HG02610 (cell line): ENCODE measurements around the gene ANAPC13.

ENCODE experiments used
- ATAC-seq: cut with Tn5 transposase; IDR thresholded peaks from one replicate; pipeline ENCODE4 v1.9.1; 2021; ENCODE audit warnings: mild to moderate bottlenecking, moderate library complexity; ENCODE audit not compliant: unreplicated experiment

ANAPC13 gene

GRCh38 chr3:134483195-134483900, 2.4 kb downstream of the ANAPC13 start:
- no peak for ATAC-seq

GRCh38 chr3:134482622-134483021, 3.2 kb downstream of the ANAPC13 start:
- ATAC-seq: no peak

- ATAC-seq: no peak
Measured at GRCh38 chr3:134481166-134481565, 4.6 kb downstream of the ANAPC13 start.

GRCh38 chr3:134480546-134480945, 5.2 kb downstream of the ANAPC13 start:
- no peak for ATAC-seq

- no peak for ATAC-seq
Measured at GRCh38 chr3:134477938-134478337, 7.8 kb downstream of the ANAPC13 start.

- ATAC-seq: no peak
Measured at GRCh38 chr3:134477002-134477401, 8.8 kb downstream of the ANAPC13 start.

GRCh38 chr3:134476306-134476705, 9.5 kb downstream of the ANAPC13 start:
- ATAC-seq: no peak

GRCh38 chr3:134474956-134475355, 10.8 kb downstream of the ANAPC13 start:
- no peak for ATAC-seq

GRCh38 chr3:134473868-134474546, 11.8 kb downstream of the ANAPC13 start:
- ATAC-seq: no peak

GRCh38 chr3:134472831-134473230, 13.0 kb downstream of the ANAPC13 start:
- ATAC-seq: no peak

- no peak for ATAC-seq
Measured at GRCh38 chr3:134471521-134472193, 14.1 kb downstream of the ANAPC13 start.

- ATAC-seq: no peak
Measured at GRCh38 chr3:134468519-134468918, 17.3 kb downstream of the ANAPC13 start.

GRCh38 chr3:134466331-134466730, 19.5 kb downstream of the ANAPC13 start:
- no peak for ATAC-seq

- ATAC-seq: no peak
Measured at GRCh38 chr3:134464689-134465365, 21.0 kb downstream of the ANAPC13 start.

- ATAC-seq: no peak
Measured at GRCh38 chr3:134464064-134464688, 21.6 kb downstream of the ANAPC13 start.

- no peak for ATAC-seq
Measured at GRCh38 chr3:134463676-134464063, 22.1 kb downstream of the ANAPC13 start.

GRCh38 chr3:134462331-134462941, 23.3 kb downstream of the ANAPC13 start:
- ATAC-seq: no peak

- no peak for ATAC-seq
Measured at GRCh38 chr3:134460965-134461364, 24.8 kb downstream of the ANAPC13 start.

GRCh38 chr3:134459562-134459961, 26.2 kb downstream of the ANAPC13 start:
- ATAC-seq: no peak

GRCh38 chr3:134458406-134458945, 27.3 kb downstream of the ANAPC13 start:
- no peak for ATAC-seq
